MCF 10A (cell line): Measurements from ENCODE around the gene PRCD. TPM values are rescaled to one million over a fixed set of nuclear protein-coding genes. Genes with fewer than 3 reads are reported as not detected.

Source experiments
- BruUV-seq: library from RNA; stranded (reverse); fragments of 400-500 nt; replicated peaks from 2 replicates; lab custom pipeline; 2021; lab: Mats Ljungman, UMichigan
- CTCF ChIA-PET: fragments of 300-600 bp; sonication (Branson Sonifier 250); formaldehyde crosslinking; extraction: SDS; loops from one replicate; lab custom pipeline; 2021; ENCODE audit warnings: antibody characterized with exemption, inconsistent platforms; lab: Yijun Ruan, JAX
- POLR2A ChIA-PET: fragments of 300-600, 350-650 bp; sonication (Branson Sonifier 250); formaldehyde crosslinking; extraction: SDS; loops from one replicate; lab custom pipeline; 2020; ENCODE audit warnings: antibody characterized with exemption, inconsistent platforms; lab: Yijun Ruan, JAX
- DNase-seq: peaks from one replicate; pipeline ENCODE4 v3.0.0-alpha.2; 2018; ENCODE audit not compliant: unreplicated experiment
- H3K27ac Mint-ChIP-seq: one replicate; pipeline ENCODE4 v1.8.0; 2022; ENCODE audit warnings: mild to moderate bottlenecking, low read depth, mixed read lengths; ENCODE audit not compliant: unreplicated experiment
- H3K27me3 Mint-ChIP-seq: one replicate; pipeline ENCODE4 v1.8.0; 2022; ENCODE audit warnings: mixed read lengths; ENCODE audit not compliant: insufficient read depth, unreplicated experiment
- H3K36me3 Mint-ChIP-seq: one replicate; pipeline ENCODE4 v1.8.0; 2022; ENCODE audit warnings: mild to moderate bottlenecking, moderate library complexity, mixed read lengths; ENCODE audit not compliant: insufficient read depth, unreplicated experiment
- H3K4me1 Mint-ChIP-seq: one replicate; pipeline ENCODE4 v1.8.0; 2022; ENCODE audit warnings: mixed read lengths; ENCODE audit not compliant: insufficient read depth, unreplicated experiment
- H3K4me3 Mint-ChIP-seq: one replicate; pipeline ENCODE4 v1.8.0; 2022; ENCODE audit warnings: mild to moderate bottlenecking, moderate library complexity, mixed read lengths; ENCODE audit not compliant: unreplicated experiment
- H3K9me3 Mint-ChIP-seq: one replicate; pipeline ENCODE4 v1.8.0; 2022; ENCODE audit warnings: mixed read lengths; ENCODE audit not compliant: unreplicated experiment
- CTCF ChIP-seq: fragments of 200-600 bp; IDR thresholded peaks from one replicate; pipeline ENCODE4 v1.8.0; 2022; ENCODE audit warnings: antibody characterized with exemption, mild to moderate bottlenecking; ENCODE audit not compliant: unreplicated experiment
- intact Hi-C: fragments of 100-400 bp; cut with micrococcal nuclease; formaldehyde crosslinking; loops from 2 replicates; pipeline ENCODE4 v1.14.1; 2022
- total RNA-seq: library from RNA; stranded (reverse); gene quantifications from 2 replicates; pipeline ENCODE4 v1.2.3, GENCODE V29; 2022

PRCD gene
- total RNA-seq, 1 experiment from 2014 or later = not detected

GRCh38 chr17:76535788-76536510 is 3.9 kb upstream of the PRCD start:
- no peak for TF ChIP-seq CTCF
- no peaks in the 10 kb centered on the region for H3K9me3 Mint-ChIP-seq
- no TSS peak for BruUV-seq
- no peak overlapping the region for H3K4me3 Mint-ChIP-seq
- H3K27me3 Mint-ChIP-seq = no peaks in the 10 kb centered on the region
- no peaks in the 10 kb centered on the region for H3K36me3 Mint-ChIP-seq
- no peak overlapping the region for H3K27ac Mint-ChIP-seq
- CTCF ChIA-PET = interaction anchor here (0.7 to 2.0 kb wide), 2 partner anchors 13 to 583 kb away, joined by 3 to 6 read pairs; no protein-coding TSS in a partner anchor
- intact Hi-C loops = no loop called here
- DNase-seq = no peak
- POLR2A ChIA-PET = interaction anchor here (1.2 to 1.7 kb wide), 2 partner anchors 15 to 22 kb away, joined by 4 read pairs; no protein-coding TSS in a partner anchor
- peaks cover 12% of the 10 kb centered on the region for H3K4me1 Mint-ChIP-seq

- POLR2A ChIA-PET = interaction anchor here (1.7 kb wide), 1 partner anchor 21 kb away, joined by 4 read pairs; no protein-coding TSS in a partner anchor
- Mint-ChIP-seq H3K36me3 (no peaks in the 10 kb centered on the region), H3K4me1 (peaks cover 11% of the 10 kb centered on the region), H3K9me3 (no peaks in the 10 kb centered on the region), H3K27ac (peak overlapping the region; percentile 51), H3K27me3 (no peaks in the 10 kb centered on the region), H3K4me3 (no peak overlapping the region)
- DNase-seq = no peak
- no peak for TF ChIP-seq CTCF
- CTCF ChIA-PET = interaction anchor here (0.7 to 2.0 kb wide), 3 partner anchors 13 to 582 kb away, joined by 3 to 6 read pairs (median 4); no protein-coding TSS in a partner anchor
- no TSS peak for BruUV-seq
- intact Hi-C loops = no loop called here
Observed at GRCh38 chr17:76536511-76537287, 3.1 kb upstream of the PRCD start.

- TF ChIP-seq CTCF = no peak
- no peaks in the 10 kb centered on the region for H3K36me3 Mint-ChIP-seq
- ChIA-PET CTCF (interaction anchor here (0.7 kb wide), 1 partner anchor 29 kb away, joined by 4 read pairs; no protein-coding TSS in a partner anchor), POLR2A (no interaction called here)
- no TSS peak for BruUV-seq
- H3K4me3 Mint-ChIP-seq = no peak overlapping the region
- peaks cover 6% of the 10 kb centered on the region for H3K4me1 Mint-ChIP-seq
- no peaks in the 10 kb centered on the region for H3K27me3 Mint-ChIP-seq
- DNase-seq = no peak
- no peaks in the 10 kb centered on the region for H3K9me3 Mint-ChIP-seq
- intact Hi-C loops = no loop called here
- no peak overlapping the region for H3K27ac Mint-ChIP-seq
Observed at GRCh38 chr17:76537288-76537577, 2.6 kb upstream of the PRCD start.
